GM23338 (cell line): ENCODE data around the gene SSTR3.

ENCODE experiments used
- CTCF ChIP-seq, 2 experiments: fragments of 200-600 bp in 1 of 2; sonication (generic) in 1 of 2; conservative IDR thresholded peaks; 2 replicates each; pipeline versions ENCODE4 v1.5.1 to v1.6.1; 2016 to 2017; ENCODE audit warnings: antibody characterized with exemption in 2 of 2, low read depth in 2 of 2, mild to moderate bottlenecking in 2 of 2, moderate library complexity in 1 of 2
- REST ChIP-seq: IDR thresholded peaks from one replicate; pipeline ENCODE4 v1.6.1; 2018; ENCODE audit warnings: antibody characterized with exemption; ENCODE audit not compliant: unreplicated experiment

- TF ChIP-seq CTCF (conservative IDR thresholded peaks at IDR 0.05; ENCODE audit: low read depth in 2 of 2) = no peak
- no peak for TF ChIP-seq REST
These were observed 33.2 kb downstream of the SSTR3 start for GRCh38 chr22:37179126-37179470.
